ENCODE results near the gene VAMP3.
"Not testable (repeated sequence)": the region's sequence is repeated elsewhere in the genome, so short reads cannot be mapped to it uniquely, and the experiment has no call there.

VAMP3 gene

DNA sequence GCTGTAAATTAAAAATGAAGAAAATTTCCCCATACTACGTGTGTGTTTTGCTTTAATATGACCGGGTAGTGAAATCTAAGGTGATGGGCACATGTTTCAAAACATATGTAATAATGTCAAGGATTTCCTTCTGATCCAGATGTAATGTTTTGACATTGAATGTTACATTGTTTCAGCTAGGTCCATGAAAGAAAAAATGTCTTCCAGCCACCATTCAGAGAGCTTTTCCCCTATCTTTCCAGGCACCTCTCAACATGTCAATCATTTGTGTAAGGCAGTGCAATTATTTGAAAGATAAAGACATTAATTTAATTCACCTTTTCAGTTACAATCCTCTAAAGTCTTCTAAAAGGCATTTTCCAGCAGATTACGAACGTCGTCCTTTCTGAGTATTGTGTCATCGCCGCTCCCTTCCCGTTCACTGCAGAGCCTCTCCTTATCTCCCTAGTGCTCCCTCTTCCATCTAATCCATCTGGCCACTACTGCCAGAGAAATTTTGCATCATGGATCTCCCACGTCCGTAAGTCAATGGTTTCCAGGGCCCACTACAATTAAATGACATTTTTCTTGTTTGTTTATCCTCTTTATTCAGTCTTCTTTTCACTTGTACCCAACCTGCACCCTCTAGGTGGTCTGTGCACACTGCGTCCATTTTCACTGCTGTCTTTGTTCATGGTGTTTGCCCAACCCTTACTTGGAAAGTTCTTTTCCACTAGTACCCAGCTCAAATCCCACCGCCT lies 1.3 kb upstream of the VAMP3 start:
- DNase-seq: no peak

DNA sequence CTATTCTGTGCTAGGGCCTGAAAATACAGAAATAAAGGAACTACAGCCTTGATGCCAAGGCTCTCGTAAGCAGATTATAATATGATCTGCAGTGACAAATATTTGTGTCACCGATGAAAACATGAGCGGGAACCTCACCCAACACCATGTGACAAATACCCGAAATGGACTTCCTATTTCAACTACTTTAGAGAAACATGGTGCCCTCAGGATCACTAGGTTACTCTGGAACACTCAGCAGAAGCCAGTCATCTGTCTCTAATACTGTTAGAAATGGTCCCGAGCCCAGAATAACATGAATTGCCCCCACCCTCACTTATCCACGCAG lies 463 bp upstream of the VAMP3 start:
- no peak for DNase-seq

DNA sequence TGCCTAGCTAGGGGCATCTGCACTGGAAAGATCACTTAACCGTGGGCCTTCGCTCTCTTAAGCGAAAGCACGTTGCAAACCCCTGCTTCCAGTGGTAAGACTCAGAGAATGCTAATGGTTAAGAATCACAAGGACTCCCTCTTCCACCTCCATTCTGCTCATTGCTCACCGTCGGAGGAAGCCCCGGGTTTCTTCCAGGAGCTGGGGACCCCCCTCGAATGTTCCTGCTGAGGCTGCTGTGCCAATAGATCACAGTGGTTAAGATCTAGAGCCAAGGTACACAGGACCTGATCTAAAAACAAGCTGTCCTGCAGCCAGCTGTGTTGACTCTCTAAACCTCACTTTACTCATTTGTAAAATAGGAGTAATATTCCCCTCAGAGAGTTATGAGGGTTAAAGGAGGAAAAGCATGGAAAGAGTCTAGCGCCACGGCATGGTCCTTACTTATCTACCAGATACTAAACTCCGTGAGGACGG lies 765 bp downstream of the VAMP3 start:
- no peak for DNase-seq

DNA sequence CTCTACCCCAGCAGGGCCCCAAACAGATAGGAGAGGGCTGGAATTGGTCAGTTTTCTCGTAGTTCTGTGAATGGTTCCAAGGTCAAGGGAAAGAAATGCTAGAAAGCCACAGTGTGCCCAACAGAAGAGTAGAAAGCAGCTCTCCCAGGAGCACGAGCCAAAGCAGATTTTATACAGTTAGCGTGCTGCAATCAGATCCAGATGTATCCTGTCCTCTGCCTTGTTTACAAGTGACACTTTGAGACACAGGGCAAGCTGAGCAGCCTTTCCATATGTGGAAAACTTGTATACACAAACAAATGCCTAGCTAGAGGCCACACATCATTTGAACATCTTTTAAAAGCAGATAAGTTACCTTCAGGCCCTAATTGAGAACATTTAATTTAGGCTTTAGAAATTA lies 6.5 kb downstream of the VAMP3 start:
- DNase-seq: no peak

DNA sequence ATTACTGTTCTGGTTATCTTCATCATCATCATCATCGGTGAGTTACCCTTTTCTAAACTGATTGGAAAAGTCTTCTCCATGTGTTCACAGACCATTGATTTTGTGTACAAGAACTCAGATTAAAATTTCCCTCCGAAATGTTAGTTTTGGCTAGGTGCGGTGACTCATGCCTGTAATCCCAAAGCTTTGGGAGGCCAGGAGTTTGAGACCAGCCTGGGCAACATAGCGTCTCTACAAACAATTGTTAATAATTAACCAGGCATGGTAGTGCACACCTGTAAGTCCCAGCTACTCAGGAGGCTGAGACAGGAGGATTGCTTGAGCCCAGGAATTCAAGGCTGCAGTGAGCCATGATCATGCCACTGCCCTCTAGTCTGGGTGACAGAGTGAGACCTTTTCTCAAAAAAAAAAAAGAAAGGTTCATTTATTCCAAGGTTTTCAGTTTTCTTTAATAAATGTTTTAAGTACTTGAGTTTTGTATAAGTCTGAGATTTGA lies 7.1 kb downstream of the VAMP3 start:
- no peak for DNase-seq

DNA sequence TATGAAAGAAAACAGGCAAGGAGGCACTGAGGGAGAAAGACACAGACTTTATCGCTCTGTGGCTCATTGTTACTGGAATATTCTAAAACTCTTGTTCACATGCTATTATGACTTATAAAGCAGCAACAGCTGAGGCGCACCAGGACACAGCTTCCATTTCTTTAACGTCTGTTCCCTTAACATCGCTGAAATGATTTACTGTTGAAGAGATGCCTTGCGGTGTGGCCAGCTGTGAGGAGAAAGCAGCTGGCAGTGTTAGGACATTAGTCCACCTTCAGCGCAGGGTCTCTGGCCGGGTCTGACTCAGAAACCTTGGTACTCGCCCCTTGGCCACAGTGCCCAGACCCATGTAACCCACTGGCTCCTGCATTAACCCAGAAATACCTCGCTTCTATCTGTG lies 9.9 kb downstream of the VAMP3 start:
- DNase-seq: no peak

DNA sequence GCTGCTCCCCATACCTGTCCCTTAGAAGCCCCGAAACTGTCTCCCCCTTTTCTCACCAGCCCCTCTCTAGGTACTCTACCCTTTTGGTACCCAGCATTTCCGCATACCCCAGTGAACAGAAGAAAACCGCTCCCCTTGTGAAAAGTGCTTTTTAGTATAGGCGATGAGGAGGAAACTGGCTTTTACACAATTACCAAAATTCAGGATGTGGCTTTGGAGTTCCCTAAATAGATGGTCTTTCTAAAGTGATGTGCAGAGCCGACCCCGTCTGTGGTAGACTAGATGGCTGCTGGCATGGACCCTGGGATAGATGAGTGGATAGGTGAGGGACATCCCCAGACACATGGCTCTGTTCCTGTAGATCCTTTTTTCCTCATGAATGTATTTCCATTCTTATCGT lies 10.4 kb downstream of the VAMP3 start:
- no peak for DNase-seq

DNA sequence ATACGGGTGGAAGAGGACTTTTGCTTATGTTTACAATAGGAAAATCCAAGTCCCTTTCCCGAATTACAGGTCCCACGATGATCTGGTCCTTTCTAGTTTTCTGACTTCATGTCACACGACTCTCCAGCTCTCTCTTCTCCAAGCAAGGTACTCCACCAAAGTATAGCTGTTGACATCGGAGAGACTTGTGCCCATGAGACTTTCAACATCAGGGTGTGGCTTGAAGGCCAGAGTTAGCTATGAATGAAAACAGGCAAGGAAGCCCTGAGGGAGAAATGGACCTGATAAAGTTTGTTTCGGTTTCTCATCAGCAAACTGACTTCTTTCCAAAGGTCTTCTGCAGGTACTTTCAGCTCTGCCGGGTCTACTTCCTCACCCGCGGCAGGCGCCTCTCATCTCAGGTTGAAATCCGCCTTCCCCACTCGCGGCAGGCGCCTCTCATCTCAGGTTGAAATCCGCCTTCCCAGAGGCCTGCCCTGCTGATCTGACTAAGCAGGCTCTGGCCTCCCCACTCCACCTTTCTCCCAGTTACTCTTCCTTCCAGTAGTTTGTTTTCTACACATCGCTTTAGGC lies 10.9 kb downstream of the VAMP3 start:
- DNase-seq: no peak

DNA sequence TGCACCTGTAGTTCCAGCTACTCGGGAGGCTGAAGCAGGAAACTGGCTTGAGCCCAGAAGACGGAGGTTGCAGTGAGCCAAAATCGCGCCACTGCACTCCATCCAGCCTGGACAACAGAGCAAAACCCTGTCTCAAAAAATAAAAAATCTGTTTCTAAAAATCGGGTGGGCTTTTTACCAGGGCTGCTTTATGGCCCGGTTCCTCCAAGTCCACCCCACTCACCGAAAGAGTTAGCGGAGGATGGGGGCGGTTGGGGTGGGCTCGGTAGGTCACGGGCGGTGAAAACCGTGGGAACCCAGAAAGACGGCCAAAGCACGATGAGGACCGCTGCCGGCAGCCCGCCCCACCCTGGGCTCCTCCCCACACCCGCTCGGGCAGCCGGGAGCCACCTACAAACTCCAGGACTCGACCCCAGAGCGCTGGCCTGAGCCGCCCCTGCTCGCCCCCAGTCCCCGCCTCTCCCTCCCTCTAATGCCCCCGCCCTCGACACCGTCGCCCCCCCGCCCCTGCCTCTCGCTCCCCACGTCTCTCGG lies 12.1 kb downstream of the VAMP3 start:
- no peak for DNase-seq

DNA sequence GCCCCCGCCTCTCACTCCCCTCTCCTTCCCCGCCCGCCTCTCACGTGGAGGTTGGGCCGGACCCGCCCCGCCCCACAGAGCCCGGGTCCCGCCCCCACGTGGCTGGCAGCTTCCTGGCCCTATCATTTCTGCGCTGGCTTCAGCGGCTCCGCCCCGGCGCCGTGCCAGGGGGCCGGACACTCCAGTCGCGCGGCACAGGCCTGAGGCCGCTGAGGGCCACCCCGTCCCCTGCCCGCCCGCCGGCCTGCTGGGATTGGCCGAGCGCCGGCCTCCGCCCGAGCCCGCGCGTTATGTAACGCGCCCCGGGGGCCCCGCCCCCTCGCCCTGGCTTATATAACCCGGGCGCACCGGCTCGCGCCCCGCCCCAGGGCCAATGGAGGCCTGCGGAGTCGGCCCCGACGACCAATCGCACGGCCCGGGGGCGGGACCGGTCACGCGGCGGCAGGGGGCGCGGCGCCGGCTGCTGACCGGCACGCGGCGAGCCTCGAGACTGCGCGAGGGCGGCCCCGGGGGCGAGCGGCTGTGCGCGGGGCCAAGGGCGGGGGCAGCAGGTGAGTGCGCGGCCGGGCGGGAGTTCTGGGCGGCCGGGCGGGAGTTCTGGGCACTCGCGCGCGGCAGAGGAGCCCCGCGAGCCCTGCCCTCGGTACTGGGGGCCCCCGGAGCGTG lies 12.9 kb downstream of the VAMP3 start, which contains the start of gene PER3:
Gene PER3, plus strand, starts transcription at position 466 of the 666 bp plus-strand sequence. CDS start 587 bp downstream, outside the sequence.
- DNase-seq: peak; percentile 97

DNA sequence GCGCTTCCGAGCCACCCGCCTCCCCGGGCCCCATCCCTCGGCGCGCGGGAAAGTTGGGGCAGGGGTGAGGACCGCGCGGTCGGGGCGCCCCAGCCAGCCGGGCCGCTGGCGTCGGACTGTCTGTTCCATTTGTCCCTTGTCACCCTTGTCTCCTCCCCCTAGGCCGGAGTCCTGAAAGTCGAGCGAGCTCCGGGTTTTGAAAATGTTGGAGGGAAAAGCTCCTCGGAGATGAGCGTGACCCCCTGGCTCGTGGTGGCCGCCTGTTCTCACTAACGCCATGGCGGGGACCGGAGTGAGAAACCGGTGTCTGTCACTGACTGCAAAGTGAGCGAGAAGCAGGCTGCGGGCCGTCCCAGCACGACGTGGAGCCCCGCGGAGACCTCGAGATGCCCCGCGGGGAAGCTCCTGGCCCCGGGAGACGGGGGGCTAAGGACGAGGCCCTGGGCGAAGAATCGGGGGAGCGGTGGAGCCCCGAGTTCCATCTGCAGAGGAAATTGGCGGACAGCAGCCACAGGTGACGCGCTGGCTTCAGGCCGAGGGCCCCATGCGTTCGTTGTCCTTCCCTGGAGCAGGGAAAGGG lies 13.5 kb downstream of the VAMP3 start:
- peak; percentile 31 for DNase-seq

DNA sequence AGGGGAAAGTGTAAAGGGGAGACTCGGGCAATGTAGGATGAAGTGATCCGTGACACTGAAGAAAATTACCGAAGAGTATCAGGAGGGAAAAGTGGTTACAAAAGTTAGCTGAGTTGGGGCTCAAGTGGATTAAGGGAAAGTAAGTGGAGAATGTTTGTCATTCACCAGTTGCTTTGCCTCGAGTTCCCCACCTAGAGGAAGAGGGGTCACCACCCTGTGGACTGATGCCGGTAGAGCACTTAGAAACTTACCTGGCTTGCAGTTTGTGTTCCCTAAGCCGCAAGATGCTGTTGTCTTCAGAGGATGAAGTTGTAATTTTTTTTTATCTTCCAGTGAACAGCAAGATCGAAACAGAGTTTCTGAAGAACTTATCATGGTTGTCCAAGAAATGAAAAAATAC lies 14.0 kb downstream of the VAMP3 start:
- no peak for DNase-seq

DNA sequence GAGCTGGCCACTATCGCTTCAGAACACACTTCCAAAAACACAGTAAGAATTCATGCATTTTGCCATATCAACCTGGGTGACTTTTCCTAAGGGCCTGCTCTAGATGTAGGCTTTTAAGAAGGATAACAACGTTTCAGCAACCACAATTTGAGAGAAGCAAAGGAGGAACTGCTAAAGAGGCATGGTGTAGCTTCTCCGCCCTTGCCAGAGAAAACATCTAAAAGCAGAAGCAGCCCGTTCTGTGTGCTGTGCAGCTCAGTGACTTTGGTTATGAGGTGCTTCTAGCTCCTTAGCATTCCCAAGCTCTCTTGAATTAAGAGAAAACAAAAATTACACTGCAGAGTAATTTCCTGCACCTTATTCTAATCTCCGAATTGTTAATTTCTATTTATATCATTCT lies 15.7 kb downstream of the VAMP3 start:
- no peak for DNase-seq

DNA sequence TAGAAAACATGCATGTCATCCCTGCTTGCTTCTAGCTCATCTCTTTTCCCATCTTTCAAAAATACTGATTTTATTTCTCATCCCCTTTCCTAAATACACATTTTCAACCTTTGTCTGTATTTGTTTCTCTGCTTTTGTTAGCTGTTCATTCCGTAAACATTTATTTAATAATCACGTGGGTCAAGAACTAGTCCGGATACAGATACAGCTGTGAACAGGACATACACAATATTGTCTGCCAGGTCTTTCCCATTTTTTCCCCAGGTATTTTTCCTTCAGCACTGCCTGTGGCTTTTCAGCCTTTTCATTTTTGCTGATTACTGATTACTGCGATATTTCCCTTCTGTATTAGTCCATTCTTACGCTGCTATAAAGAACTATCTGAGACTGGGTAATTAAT lies 18.7 kb downstream of the VAMP3 start:
- no peak for DNase-seq

DNA sequence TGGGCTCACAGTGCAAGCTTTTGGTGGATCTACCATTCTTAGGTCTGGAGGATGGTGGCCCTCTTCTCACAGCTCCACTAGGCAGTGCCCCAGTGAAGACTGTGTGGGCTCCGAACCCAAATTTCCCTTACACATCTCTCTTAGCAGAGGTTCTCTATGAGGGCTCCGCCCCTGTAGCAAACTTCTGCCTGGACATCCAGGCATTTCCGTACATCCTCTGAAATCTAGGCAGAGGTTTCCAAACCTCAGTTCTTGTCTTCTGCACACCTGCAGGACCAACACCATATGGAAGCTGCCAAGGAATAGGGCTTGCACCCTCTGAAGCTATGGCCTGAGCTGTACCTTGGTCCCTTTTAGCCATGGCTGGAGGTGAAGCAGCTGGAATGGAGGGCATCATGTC lies 19.9 kb downstream of the VAMP3 start:
- DNase-seq: not testable (repeated sequence)

DNA sequence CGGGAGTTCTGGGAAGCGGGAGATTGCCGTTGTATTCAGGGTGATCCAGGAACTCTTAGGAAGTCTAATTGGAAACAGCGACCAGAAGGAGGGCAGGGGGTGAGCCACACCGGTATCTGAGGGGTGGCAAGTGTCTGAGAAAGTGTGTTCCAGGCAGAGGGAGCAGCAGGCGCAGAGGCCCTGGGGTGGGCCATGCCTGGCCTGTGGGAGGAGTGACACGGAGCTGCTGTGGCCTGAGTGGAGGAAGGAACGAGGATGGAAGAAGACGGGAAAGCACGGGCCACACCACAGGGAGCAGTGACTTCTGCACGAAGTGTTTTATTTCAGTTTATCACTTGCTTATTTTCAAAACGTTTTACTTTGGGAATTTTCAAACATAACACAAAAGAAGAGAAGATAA lies 24.3 kb downstream of the VAMP3 start:
- DNase-seq: no peak

DNA sequence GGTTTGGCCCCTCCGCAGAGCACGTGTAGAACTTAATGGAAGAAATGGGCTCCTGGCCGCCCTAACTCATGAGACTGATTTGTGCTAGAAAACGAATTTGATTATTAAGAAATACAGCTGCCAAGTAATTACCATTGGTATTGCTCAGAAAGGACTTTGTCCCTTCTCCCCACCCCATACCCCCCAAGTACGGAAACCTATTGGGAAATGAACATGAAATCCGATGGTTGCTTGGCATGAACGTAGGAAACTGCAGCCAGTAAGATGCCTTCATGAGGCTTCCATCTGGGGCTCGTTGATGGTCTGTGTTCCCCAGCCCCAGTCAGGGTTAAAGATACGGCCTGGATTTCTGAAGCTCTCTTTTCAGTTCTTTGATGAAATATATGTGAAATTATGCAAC lies 34.4 kb downstream of the VAMP3 start:
- no peak for DNase-seq

DNA sequence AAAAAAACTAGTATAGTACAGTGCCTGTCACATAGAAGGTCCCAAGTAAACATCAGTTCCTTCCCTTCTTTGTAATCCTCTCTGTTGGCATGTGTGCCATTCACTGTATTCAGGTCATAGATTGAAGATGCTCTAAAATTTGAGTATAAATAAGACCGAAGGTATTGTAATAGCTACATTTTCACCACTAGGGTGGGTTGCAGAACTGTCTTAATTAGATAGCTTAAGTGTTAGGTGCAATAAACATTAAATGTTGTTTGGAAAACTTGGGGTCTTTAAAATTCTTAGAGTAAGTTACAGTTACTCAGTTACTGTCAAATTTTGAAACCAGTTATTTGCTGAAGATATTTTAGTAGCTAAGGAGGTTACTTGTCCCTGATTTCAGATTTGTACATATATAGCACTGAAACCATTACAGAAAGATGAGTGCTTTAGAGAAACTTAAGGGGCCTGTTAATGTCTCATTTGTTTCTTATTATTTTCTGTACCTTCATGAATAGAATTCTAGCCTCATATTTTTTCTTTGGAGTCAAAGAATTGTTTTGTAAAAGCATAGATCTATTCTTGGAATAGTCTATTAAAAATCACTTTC lies 37.3 kb downstream of the VAMP3 start:
- no peak for DNase-seq

DNA sequence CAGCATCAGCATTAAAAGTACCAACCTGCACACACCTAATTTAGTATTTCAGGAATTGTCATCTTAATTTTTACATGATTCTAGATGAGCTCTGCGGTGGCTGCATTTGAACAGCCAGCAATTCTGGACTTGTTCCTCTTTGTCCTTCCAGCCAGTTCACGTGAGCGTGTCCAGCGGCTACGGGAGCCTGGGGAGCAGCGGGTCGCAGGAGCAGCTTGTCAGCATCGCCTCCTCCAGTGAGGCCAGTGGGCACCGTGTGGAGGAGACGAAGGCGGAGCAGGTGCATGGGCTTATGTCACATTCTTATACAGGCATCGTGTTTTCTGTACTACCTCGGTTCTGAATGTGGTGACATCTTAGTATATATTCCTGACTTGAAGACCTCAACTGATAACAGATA lies 38.6 kb downstream of the VAMP3 start:
- DNase-seq: no peak

DNA sequence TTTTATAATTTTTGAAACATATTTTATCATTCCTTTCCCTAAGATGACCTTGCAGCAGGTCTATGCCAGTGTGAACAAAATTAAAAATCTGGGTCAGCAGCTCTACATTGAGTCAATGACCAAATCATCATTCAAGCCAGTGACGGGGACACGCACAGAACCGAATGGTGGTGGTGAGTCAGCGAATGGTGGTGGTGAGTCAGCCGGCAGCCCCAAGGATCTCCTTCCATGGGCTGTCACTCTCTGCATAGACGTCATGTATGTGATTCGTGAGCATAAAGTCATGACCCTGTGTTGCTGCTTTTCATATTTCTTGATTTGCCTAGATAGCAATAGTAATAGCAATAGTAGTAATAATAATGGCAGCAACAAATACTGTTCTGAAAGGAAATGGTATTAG lies 39.3 kb downstream of the VAMP3 start:
- no peak for DNase-seq

DNA sequence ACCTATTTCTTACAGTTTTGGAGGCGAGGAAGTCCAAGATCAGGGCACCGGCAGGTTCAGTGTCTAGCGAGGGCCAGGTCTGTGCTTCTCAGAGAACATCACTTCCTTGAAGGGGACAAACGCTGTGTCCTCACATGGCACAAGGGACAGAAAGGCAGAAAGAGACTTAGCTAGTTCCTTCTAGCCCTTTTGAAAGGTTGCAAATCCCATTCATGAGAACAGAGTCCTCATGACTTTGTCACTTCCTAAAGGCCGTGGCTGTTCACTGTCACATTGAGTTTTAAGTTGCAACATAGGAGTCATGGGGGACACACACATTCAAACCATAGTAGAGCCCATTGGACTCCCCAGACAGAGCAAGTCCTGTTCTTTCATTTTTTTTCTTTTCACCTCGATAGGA lies 40.4 kb downstream of the VAMP3 start:
- no peak for DNase-seq

DNA sequence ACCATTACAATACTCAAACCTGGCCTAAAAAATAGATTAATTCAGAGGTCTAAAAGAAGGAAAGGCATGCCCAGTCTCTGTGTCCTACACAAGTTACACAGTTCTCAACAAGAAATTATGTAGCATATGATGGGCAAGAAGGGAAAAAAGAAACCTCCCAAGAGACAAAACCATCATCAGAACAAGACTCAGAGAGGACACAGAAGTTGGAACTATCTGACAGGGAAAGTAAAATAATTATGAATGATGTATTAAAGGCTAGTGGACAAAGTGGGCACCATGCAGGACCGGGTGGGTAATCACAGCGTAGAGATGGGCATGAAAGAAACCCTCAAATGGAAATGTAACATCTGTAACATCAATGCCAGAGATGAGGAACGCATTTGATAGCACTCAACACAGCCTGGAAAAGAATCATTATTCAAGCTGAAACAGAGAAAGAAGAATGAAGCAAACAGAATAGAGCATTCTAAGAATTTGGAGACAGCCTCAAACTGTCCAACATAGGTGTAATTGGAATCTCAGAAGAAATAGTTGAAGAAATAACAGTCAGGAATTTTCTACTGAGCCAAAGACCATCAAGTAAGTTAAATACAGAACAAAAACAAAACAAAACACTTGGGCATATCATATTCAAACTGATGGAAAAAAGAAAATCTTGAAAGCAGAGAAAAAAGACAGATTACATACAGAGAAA lies 42.7 kb downstream of the VAMP3 start:
- no peak for DNase-seq

DNA sequence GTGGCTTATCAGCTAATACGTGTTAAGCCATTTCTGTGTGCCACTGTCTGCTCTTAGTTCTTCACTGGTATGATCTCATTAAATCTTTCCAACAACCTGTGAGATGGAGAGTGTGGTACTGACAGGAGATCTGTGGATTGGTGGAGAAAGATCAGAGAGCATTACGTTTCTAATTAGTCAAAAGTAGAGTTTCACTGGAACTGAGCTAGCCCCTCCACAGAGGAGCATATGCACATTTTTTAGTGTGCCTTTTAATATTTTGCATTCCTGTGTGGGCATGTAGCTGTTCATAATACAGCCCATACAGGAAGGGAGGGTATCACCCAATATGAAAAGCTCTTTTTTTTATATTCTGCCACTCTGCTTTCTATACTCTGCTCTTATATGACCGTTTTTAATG lies 50.2 kb downstream of the VAMP3 start:
- DNase-seq: no peak
